Measurements from ENCODE around the gene IL1RL1. TPM values are rescaled to one million over a fixed set of nuclear protein-coding genes. Genes with fewer than 3 reads are reported as not detected.

The IL1RL1 gene
- total RNA-seq, 1 experiment from 2014 or later: not detected

GRCh38 chr2:102282678-102283091 lies 28.7 kb upstream of the IL1RL1 start (continued):
- TF ChIP-seq ZNF425 (CRISPR knock-in tag; conservative IDR thresholded peaks at IDR 0.05): no peak
- no peak for TF ChIP-seq ZNF423 (CRISPR knock-in tag; IDR thresholded peaks at IDR 0.05)
- TF ChIP-seq HMGXB4 (CRISPR knock-in tag; IDR thresholded peaks at IDR 0.05): no peak
- TF ChIP-seq NFYB (CRISPR knock-in tag; conservative IDR thresholded peaks at IDR 0.05; ENCODE audit: low read depth): no peak
- TF ChIP-seq ZMAT4 (CRISPR knock-in tag; IDR thresholded peaks at IDR 0.05): no peak

- no peaks in the 10 kb centered on the region for H3K27me3 Mint-ChIP-seq (ENCODE audit: low read depth)
- DNase-seq (ENCODE audit: low spot score) (no peak), ATAC-seq (no peak)
- no peak overlapping the region for H3K27ac Mint-ChIP-seq
- POLR2A ChIA-PET: no interaction called here
- TF ChIP-seq CREB1 (CRISPR knock-in tag; IDR thresholded peaks at IDR 0.05) (no peak), CDX4 (CRISPR knock-in tag; IDR thresholded peaks at IDR 0.05; ENCODE audit: borderline replicate concordance) (no peak), TEAD1 (CRISPR knock-in tag; IDR thresholded peaks at IDR 0.05) (no peak), NR2C2 (CRISPR knock-in tag; IDR thresholded peaks at IDR 0.05) (no peak), ZNF138 (CRISPR knock-in tag; conservative IDR thresholded peaks at IDR 0.05) (no peak), PREB (CRISPR knock-in tag; IDR thresholded peaks at IDR 0.05; ENCODE audit: borderline replicate concordance) (no peak), NR3C1 (CRISPR knock-in tag; conservative IDR thresholded peaks at IDR 0.05; ENCODE audit: low read depth) (no peak), IRF2 (CRISPR knock-in tag; IDR thresholded peaks at IDR 0.05; ENCODE audit: borderline replicate concordance, low read depth) (no peak), ZNF317 (CRISPR knock-in tag; IDR thresholded peaks at IDR 0.05; ENCODE audit: borderline replicate concordance, low read depth) (no peak), AR (CRISPR knock-in tag; IDR thresholded peaks at IDR 0.05) (no peak), ATF6 (CRISPR knock-in tag; IDR thresholded peaks at IDR 0.05) (no peak), SMAD4 (CRISPR knock-in tag; IDR thresholded peaks at IDR 0.05) (no peak), FOXP1 (CRISPR knock-in tag; IDR thresholded peaks at IDR 0.05; ENCODE audit: borderline replicate concordance) (no peak)
- H3K4me1 Mint-ChIP-seq: no peaks in the 10 kb centered on the region
- CTCF ChIA-PET: no interaction called here
- no peaks in the 10 kb centered on the region for H3K9me3 Mint-ChIP-seq
- H3K4me3 Mint-ChIP-seq: no peak overlapping the region
- no peaks in the 10 kb centered on the region for H3K36me3 Mint-ChIP-seq
Observed at GRCh38 chr2:102283996-102284395, 27.4 kb upstream of the IL1RL1 start.

All from WTC11 (cell line).